ENCODE data around the gene CES2.
"Not testable (repeated sequence)": the region's sequence is repeated elsewhere in the genome, so short reads cannot be mapped to it uniquely, and the experiment has no call there.

Gene CES2

GRCh38 chr16:66952430-66953110 lies 17.3 kb downstream of the CES2 start:
- no peak for DNase-seq (ENCODE audit: low read depth in 1 of 2, low spot score in 1 of 2)

DNA sequence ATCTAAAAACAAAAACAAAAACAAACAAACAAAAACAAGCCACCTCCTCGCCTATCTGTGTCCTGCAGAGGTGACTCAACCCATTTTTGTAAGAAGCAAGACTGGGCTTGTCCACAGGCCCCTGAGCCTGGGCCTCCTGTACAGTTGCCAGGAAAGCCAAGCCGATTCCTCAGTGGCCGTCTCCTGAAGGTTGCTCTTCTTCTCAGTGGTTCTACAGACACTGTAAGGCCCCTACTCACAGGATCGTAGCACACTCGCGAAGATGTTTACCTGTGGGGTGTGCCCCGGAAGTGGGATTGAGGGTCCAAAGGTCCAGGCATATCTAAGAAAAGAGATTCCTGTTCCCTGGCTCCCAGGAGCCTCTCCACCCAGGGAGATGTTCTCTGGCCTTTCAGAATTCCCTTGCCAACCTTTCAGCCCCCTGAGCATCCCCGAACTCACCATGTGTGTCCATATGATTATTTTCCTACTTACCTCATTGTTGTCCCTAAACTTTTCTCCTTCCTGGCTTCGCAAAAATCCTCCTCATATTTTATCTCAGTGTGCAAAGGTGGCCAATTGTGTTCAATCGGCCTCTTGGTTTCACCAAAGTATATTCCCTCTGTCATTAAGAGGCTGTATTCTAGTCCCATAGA lies 18.3 kb downstream of the CES2 start:
- DNase-seq (ENCODE audit: low read depth in 1 of 2, low spot score in 1 of 2), result no peak

DNA sequence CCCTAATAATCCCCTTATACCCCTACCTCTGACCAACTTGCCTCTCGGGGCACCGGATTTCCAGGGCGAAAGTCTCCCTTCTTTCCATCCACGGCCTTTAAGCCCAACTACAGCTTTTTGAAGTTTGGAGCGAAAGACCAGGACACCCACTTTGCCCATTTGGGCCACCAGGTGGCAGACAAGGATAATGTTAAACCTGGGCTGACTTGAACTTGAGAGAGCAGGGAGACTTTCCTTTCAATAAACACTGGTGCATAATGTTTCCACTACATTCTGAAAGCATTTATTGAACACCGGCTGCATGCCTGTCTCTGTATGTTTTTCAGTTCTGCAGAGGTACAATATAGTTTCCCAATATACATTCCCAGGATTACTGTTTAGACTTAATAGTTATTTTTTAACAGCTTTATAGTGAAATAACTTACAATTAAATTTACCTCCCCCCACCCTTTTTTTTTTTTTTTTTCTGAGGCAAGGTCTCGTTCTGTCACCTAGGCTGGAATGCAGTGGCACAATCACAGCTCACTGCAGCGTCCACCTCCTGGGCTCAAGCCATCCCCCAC lies 18.9 kb downstream of the CES2 start:
- peak; percentile 43 to 51 for DNase-seq (ENCODE audit: low read depth in 1 of 2, low spot score in 1 of 2)

- DNase-seq (ENCODE audit: low read depth in 1 of 2, low spot score in 1 of 2), result not testable (repeated sequence)
Observed at GRCh38 chr16:66955363-66956153, 20.2 kb downstream of the CES2 start.

GRCh38 chr16:66956154-66956457 lies 20.8 kb downstream of the CES2 start:
- DNase-seq (ENCODE audit: low read depth in 1 of 2, low spot score in 1 of 2), result not testable (repeated sequence)

GRCh38 chr16:66958857-66959703 lies 23.8 kb downstream of the CES2 start:
- DNase-seq (ENCODE audit: low read depth in 1 of 2, low spot score in 1 of 2), result no peak

DNA sequence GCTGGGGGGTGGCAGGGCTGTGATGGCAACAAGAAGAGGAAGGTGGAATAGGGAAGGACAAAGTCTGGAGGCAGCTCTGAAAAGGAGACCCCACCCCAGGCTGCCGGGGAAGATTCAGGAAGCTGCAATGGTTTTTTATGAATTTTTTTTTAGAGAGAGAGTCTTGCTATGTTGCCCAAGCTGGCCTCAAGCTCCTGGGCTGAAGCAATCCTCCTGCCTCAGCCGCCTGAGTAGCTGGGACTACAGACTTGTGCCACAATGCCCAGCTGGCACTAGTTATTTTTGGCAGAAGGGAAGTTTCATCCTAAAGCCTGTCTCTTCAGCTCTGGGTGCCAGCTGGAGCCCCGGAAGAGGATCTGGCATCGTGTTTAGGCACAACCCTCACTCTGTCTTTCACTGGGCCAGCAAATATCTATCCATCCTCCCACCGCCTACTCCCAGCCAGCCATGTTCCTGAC lies 24.4 kb downstream of the CES2 start:
- DNase-seq (ENCODE audit: low read depth in 1 of 2, low spot score in 1 of 2), result no peak

DNA sequence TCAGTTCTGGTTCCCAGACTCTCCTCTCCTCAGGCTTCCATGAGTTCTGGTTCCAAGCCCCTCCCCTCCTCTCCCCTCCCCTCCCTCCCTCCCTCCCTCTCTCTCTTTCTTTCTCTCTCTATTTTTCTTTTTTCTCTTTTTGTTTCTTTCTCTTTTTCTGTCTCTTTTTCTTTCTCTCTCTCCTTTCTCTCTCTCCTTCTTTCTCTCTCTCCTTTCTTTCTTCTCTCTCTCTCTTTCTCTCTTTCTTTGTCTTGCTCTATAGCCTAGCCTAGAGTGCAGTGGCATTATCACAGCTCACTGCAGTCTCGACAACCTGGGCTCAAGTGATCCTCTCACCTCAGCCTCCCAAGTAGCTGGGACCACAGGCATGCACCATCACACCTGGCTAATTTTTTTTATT lies 25.0 kb downstream of the CES2 start:
- no peak for DNase-seq (ENCODE audit: low read depth in 1 of 2, low spot score in 1 of 2)

DNA sequence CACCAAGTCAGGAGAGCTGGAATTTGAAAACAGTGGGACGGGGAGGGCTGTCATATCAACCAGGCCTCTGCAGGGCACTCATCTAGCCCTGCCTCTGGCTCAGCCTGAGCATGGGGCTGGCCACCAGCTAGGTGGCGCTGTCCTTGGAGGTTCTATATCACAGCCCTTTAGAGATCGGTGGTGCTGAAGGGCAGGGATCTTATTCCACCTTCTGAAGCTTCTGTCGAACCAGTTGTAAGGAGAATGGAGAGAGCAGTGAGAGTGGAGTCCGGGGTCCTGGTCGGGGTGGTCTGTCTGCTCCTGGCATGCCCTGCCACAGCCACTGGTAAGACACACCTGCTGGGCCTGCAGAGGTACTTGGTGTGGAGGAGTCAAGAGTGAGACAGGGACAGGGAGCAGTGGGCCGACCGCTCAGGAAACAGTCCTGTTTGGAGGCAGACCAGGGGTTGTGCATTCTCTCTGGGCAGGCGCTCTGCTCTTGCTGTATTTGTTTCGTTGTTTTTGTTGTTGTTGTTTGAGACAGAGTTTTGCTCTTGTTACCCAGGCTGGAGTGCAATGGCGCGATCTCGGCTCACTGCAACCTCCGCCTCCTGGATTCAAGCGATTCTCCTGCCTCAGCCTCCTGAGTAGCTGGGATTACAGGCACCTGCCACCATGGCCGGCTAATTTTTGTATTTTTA lies 25.9 kb downstream of the CES2 start, which contains the start of gene CES3:
TSS of gene CES3 (plus strand) at position 202 of the 680 bp plus-strand sequence. CDS start at position 244, 42 bp downstream.
- DNase-seq (ENCODE audit: low read depth in 1 of 2, low spot score in 1 of 2), result peak; percentile 19 to 20

DNA sequence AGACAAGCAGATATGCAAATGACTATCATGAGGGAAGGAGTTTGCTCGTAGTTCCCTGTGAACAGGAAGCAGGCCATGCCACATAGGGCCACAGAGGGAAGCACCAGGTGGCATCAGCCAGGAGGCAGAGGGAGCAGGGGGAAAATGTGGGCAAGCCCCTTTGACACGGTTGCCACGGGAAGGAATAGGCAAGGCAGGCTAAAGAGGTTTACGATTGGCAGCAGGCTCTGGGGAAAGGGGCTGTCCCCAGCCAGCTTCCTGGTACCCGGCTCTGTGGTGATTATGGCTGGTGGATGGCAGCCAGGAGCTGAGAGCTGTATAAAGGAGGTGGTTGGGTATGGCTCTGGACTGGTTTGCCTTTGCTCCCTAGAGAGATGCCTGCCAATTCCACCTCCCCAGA lies 26.6 kb downstream of the CES2 start:
- no peak for DNase-seq (ENCODE audit: low read depth in 1 of 2, low spot score in 1 of 2)

DNA sequence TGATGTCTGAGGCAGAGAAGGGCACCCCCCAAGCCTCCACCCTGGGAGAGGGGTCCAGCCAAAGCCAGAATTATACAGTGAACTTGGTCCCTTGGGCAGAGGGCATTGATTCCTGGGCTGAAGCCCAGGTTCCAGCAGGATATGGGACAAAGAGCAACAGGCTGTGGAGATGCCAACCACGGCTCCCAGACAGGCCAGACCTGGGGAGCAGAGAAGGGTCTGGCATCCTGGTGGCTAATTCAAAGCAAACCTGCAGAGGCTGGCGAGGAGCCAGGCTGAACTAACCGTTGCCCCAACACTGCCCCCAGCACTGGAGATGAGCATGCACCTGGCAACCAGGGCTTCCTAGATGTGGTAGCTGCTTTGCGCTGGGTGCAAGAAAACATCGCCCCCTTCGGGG lies 28.7 kb downstream of the CES2 start:
- no peak for DNase-seq (ENCODE audit: low read depth in 1 of 2, low spot score in 1 of 2)

DNA sequence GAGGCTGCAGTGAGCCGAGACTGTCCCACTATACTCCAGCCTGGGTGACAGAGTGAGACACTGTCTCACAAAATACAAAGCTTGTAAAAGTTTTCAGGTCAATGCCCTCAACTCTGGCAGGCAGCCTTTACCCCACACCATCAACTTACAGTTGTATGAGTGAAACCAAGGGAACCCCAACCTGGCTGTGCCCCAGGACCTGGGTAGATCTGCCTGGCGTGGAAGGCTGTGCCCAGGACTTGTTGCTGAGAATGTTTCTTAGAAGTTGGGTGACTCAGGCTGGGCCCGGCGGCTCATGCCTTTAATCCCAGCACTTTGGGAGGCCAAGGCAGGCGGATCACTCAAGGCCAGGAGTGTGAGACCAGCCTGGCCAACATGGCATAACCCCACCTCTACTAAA lies 33.5 kb downstream of the CES2 start:
- no peak for DNase-seq (ENCODE audit: low read depth in 1 of 2, low spot score in 1 of 2)

DNA sequence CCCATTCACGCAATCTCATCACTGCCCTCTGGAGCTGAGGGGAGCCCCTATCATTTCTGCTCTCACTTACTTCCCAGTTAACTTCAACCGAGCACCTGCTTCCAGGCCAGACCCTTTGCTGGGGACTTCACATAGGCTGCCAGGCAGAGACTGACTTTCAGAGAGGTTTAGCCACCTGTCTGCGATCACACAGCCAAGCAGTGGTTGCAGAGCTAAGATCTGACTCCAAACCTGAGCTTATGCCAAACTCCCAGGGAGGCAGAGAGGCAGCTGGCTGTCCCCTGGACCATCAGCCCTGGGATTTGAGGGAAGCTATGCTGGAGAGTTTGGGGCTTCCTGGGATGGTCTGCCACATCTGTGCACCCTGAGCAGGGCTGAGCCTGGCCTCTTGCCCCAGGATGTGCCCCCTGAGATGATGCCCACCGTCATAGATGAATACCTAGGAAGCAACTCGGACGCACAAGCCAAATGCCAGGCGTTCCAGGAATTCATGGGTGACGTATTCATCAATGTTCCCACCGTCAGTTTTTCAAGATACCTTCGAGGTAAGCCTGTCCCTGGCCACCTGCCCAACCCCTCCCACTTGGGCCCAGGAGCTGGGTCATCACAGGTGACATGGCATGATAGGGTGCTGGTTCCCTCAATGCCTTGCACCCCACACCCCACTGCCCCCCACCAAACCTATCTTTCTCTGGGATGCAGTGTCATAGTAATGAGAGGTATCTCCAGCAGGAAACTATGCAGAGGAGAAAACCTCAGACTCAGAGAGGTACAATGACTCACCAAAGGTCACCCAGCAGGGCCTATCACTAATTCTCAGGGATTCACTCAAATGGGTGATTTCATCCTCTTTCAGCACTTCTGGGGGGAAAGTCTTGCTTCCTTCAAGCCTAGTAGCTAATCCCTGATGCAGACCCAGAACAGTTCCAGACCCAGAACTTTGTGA lies 35.7 kb downstream of the CES2 start:
- DNase-seq (ENCODE audit: low read depth in 1 of 2, low spot score in 1 of 2), result no peak

- no peak for DNase-seq (ENCODE audit: low read depth in 1 of 2, low spot score in 1 of 2)
Observed at GRCh38 chr16:66972983-66973382, 37.7 kb downstream of the CES2 start.

- no peak for DNase-seq (ENCODE audit: low read depth in 1 of 2, low spot score in 1 of 2)
Observed at GRCh38 chr16:66973716-66974115, 38.4 kb downstream of the CES2 start.

- not testable (repeated sequence) for DNase-seq (ENCODE audit: low read depth in 1 of 2, low spot score in 1 of 2)
Observed at GRCh38 chr16:66974156-66974931, 39.0 kb downstream of the CES2 start.

DNA sequence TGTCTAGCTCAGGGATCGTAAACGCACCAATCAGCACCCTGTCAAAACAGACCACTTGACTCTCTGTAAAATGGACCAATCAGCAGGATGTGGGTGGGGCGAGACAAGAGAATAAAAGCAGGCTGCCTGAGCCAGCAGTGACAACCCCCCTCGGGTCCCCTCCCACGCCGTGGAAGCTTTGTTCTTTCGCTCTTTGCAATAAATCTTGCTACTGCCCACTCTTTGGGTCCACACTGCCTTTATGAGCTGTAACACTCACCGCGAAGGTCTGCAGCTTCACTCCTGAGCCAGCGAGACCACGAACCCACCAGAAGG lies 39.6 kb downstream of the CES2 start:
- not testable (repeated sequence) for DNase-seq (ENCODE audit: low read depth in 1 of 2, low spot score in 1 of 2)

GRCh38 chr16:66975302-66975893 lies 40.1 kb downstream of the CES2 start:
- DNase-seq (ENCODE audit: low read depth in 1 of 2, low spot score in 1 of 2), result no peak
